NOMO-1 (cell line): Measurements from ENCODE around the gene OR7G3.

Experiments
- DNase-seq, 2 experiments: peaks; one replicate each; lab custom pipeline; 2025; ENCODE audit not compliant: unreplicated experiment in 2 of 2; lab: John Stamatoyannopoulos, UW

Gene OR7G3

DNA sequence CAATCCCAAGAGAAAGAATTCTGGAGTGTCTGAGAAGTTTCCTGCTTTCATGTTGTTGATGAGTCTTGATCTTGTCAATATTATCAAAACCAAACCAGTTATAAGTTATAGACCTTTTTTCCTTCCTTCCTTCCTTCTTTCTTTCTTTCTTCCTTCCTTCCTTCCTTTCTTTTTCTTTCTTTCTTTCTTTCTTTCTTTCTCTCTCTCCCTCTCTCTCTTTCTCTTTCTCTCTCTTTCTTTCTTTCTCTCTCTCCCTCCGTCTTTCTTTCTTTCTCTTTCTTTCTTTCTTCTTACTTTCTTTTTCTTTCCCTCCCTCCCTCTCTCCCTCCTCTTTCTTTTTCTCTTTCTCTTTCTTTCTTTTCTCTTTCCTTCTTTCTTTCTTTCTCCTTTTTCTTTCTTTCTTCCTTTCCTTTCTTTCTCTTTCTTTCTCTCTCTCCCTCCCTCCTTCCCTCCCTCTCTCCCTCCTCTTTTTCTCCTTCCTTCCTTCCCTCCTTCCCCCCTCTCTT lies at the start of gene OR7G3:
Gene OR7G3 (minus strand): TSS at position 51 of the 506 bp plus-strand sequence. CDS start 0 bp downstream, at position 51.
- DNase-seq, result no peak

DNA sequence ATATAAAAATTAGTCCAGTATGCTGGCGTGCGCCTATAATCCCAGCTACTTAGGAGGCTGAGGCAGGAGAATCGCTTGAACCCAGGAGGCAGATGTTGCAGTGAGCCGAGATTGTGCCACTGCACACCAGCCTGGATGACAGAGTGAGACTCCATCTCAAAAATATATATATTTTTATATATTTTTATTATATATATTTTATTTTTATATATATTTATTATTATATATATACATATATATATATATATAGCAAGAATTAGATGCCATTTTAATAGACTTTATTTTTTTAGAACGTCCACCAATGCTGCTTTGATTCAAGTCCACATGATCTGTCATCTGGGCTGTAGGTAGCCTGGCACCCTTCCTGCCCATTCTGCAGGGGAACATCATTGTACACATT lies 48.6 kb upstream of the OR7G3 start:
- DNase-seq, result no peak

DNA sequence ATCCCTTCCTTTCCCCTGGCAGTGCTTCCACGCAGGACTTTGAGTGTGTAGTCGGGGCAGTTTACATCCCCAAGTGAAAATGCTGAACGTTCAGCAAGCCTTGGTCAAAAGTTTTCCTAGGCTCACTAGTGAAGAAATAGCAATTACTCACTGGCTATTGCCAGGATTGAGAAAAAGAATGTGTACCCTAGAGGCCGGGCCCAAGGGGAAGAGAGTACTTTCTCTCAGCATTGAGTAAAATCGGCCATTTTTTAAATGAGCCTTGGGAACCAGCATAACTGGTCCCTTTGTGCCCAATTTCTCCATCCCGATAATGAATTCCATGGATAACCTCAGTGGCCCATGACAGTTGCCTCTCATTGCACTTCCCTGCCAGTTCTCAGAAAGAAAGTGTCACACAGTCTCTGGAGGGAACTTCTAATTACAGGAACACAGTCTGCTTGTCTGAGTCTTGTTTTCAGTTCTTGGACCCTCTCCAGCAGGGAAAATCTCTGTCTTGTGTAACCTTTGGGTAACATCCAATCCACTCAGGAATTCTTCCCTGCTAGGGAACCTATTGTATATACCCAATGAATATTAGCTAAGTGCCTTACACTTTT lies 44.7 kb upstream of the OR7G3 start:
- DNase-seq, result no peak

DNA sequence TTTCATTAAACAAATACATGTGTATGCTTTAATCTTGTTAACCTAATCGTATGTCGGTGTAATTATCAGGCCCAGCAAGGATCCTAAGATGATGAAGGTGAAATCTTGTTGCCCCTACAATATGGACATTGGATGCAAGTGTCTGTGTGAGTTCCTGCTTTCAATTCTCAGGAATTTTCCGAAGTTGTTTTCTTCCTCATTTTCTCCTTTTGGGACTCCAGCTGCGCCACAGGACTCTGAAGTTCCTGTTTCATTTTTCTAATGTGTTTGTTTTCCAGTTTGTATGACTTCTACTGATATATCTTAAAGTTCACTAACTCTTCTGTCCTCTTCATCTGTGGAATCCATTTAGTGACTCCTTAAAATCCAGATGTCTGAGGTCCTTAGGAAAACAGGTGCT lies 40.1 kb upstream of the OR7G3 start:
- DNase-seq, result no peak

DNA sequence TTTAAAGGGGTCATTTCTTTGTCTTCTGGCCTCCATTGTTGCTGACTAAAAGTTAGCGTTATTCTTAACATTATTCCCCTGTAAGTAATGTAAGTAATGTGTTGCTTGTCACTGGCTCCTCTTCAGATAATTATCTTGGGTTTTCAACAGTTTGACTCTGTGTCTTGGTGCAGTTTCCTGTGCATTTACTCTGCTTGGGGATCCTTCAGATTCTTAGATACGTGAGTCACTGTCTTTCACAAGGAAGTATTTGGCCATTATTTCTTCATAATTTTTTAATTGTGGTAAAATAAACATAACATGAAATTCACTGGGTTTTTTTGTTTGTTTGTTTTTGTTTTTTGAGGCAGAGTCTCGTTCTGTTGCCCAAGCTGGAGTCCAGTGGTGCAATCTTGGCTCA lies 38.5 kb upstream of the OR7G3 start:
- no peak for DNase-seq

DNA sequence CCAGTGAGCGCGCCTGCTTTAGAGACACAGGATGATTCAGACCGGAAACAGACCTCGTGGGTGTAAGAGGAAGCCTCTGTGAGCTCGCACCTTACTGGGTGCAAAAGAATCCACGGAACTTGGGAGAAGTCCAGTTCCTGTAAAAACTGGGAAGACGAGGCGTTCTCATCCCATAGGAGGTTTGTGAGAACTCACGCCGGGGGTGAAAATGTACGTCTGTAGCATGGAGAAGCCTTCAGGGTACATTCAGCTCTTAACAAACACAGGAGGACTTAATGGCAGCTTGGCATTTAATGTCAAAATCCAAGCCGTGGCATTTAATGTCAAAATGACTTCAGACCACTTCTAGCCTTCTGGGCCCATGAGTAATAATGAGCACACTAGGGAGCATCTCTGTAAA lies 34.7 kb upstream of the OR7G3 start:
- DNase-seq, result no peak

DNA sequence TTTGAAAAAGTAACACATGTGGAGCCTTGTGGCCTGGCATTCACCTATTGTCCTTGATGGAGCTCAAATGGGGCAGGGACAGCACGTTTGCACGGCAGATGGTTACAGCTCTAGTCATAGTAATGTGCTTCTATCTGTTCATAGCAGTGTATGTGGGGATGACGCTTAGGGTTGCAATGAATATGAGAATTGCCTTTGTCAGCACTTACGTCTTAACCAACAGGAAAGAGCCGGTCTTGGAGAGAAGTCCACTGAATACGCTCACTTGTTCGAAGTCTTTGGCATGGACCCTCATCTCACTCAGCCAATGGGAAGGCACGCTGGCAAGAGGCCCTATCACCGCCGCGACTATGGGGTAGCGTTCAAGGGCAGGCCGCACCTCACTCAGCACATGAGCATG lies 33.1 kb upstream of the OR7G3 start:
- no peak for DNase-seq

DNA sequence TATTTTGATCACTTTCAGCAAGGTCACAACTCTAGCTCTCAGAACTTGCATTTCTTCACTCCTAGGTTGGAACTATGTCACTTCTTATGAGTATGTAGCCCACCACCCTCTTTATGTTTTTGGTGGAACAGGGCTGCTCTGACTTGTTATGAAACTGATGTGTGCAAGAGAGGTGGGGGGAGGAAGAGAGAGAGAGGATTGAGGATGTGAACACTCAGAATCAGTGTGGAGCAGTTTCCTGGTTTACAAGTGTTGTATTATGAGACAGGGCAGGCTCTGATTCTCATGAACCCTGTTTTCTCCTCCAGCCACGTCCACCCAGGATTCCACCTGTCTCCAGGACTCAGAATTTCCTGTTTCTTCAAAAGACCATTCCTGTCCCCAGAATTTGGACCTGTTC lies 29.6 kb upstream of the OR7G3 start:
- no peak for DNase-seq

DNA sequence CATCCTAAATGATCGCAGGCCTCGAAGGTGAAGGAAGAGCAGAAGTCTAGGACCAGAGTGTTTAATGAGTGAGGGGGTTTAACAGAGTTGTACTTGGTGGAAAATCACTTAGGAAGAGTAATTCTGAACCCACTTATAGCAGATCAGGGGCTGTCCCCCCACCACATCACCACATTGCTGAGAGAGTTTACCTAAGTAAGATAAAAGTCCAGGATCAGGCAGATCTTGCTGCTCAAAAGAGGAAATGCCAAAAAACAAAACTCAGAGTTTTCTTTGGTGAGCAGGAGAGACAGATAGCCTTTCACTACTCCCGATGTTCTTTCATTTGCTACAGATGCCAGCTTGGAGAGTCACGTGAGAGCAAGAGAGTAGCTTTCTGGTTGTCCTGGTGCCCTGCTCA lies 28.8 kb upstream of the OR7G3 start:
- no peak for DNase-seq

DNA sequence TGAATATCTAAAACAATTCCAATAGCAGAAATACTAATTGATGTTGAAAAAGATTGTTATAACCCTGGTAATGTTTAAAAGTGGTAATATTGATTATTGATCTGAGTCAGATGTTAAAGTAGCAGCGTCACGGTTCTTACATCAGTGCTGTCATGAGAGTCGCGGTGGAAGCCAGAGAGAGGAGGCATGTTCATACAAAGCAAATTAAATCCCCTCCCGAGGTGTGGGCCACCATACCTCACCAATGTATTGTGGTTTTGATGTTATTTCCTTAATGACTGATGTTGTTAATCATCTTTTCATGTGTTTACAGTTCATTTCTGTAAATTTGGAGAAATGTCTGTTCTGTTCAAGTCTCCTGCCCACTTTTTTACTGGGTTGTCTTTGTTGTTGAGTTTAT lies 24.6 kb upstream of the OR7G3 start:
- DNase-seq, result no peak

DNA sequence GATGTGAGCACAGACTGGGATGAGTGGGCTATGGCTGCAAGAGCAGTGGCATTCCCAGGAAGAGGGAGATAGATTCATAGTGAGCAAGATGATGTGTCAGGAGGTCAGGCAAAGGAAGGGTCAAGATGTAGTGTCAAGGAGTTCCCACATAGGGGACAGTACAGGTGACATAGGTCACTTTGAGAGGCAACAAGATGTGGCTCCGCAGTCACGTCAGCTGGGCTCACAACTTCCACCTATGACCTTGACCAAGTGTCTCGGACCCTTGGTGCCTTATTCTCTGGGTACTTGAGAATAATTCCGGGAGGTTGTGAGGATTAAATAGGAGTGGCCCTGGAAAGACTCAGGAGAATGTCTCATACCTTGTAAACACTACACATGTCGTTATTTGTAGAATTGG lies 23.9 kb upstream of the OR7G3 start:
- no peak for DNase-seq

DNA sequence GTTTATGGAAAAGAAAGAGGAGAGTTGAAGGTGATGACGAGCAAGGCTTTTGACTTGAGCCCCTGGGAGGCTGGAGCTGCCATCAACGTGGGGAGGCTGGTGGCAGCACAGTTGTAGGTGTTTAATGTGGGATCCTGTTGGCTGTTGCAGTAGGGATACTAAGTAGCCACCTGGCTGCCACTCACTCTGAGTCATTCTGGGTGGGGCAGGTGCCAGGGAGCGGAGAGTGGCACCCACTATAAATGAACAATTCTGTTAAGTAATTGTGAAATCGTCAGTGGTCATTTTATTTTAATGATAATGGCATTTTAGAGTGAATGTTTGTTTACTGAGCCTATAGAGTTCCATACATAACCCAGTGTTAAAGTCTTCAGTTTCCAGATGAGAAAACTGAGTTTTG lies 23.2 kb upstream of the OR7G3 start:
- no peak for DNase-seq

DNA sequence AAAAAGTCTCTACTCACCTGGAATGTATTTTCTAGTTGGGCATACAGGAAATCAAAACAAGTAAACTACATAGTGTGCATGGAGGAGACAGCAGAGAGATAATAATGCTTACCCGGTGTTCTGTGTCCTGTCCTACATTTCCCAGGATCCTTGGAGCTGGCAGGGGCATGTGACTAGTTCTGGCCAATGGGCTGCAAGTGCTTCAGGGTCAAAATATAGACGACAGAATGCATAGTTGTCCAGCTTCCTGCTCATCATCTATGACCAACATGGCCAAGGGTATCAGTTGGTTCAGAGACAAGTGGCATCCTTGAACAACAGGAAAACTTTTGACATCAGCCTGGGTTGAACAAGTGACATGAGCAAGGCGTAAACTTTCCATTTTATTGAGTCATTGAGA lies 21.9 kb upstream of the OR7G3 start:
- DNase-seq, result no peak

DNA sequence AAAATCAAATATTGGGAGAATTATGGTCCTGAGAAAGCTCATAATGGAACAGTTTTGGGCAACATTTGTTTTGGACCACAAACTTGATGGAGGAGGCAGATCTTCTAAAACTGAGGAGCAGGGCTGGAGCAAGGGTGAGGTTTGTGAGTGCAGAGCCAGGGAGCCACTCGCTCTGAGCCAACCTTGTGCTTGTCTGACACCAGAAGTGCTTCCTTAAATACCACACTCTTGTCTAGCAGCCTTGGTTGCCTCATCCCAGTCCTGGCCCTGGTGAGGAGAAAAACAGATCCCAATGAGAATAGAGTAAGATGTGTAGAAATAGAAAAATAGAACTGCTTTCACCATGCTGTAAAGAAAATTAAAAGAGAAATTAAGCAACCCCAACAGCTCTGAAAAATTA lies 20.1 kb upstream of the OR7G3 start:
- no peak for DNase-seq

DNA sequence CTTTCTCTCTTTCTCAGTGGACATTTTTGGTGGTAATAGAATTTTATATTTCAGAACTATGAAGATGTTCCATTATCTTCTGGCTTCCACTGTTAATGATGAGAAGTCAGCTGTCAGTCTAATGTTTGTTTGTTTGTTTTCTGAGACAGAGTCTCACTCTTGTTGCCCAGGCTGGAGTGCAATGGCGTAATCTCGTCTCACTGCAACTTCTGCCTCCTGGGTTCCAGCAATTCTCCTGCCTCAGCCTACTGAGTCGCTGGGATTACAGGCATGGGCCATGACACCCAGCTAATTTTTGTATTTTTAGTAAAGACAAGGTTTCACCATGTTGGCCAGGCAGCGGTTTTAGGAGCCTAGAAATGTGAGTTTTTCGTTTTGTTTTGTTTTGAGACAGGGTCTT lies 18.2 kb upstream of the OR7G3 start:
- DNase-seq, result no peak

DNA sequence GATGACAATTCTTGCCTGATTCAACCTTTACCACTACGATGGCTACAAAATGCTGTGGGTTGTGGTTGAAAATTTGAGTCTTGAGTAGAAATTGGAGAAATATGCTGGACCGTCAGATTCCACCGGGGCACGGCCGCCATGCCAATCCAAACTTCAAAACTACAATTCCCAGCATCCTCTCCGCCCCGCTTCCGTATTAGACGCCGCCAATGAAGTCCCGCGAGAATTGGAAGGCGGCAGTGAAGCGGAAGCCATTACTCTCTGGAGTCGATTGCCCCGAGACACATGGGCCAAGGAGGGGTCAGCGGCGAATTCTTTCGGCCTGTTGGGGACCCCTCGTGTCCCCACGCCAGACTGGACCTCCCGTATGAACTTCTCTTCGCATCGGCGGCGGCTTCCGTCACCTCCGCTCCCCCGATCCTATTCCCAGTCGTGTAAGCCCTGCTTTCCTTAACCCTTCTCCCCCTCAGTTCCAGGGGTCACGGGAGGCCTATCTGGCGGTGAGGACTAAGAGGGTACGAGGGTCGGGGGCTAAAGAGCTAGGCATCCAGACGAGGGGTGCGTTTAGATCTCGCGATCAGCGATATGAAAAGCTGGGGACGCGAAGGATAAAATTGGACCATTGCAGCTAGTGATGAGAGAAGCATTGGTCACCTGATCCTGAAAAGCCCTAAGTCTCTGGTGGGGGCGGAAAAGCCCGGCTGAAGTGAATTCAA lies 13.6 kb upstream of the OR7G3 start, which contains the start of gene ZNF317:
Gene ZNF317 (plus strand): TSS at position 239 of the 716 bp plus-strand sequence. CDS start 15,620 bp downstream, outside the sequence.
- DNase-seq, result peak; percentile 79 to 93

DNA sequence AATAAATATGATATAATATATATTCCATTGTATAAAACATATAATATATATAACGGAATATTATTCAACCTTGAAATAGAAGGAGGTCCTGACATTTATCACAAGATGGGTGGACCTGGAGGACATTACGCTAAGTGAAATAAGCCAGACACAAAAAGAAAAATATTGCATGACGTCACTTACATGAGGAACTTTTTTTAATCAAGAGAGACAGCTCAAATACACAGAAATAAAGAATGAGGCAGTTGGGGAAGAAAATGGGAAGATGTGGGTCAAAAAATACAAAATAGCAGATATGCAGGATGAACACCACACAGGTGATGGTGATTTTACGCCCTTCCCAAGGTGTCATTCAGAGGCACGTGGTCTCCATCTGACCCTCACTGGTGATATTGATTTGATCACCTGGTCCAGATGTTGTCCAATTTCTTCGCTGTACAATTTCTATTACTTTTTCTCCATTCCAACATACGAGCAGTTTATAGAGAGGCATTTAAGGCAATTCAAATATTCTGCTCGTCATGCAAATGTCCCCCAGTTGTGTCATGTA lies 12.9 kb upstream of the OR7G3 start:
- no peak for DNase-seq

DNA sequence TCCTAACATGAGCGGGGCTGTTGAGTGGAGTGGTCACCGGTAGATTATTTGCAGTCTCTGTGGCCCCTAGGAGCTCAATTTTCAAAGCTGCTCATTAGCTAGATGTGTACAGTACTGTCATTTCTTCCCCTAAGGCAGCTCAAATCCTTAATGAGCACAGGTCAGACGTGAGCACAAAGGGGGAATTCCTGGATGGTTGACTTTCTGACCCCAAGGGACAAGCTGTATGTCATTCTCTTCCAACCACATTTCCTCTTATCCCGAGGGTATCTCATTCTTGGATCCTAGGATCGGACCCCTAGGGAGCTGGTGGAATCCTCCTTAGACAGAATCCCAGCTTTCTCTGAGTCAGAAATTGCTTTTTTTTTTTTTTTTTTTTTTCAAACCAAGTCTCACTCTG lies 5.7 kb upstream of the OR7G3 start:
- no peak for DNase-seq

DNA sequence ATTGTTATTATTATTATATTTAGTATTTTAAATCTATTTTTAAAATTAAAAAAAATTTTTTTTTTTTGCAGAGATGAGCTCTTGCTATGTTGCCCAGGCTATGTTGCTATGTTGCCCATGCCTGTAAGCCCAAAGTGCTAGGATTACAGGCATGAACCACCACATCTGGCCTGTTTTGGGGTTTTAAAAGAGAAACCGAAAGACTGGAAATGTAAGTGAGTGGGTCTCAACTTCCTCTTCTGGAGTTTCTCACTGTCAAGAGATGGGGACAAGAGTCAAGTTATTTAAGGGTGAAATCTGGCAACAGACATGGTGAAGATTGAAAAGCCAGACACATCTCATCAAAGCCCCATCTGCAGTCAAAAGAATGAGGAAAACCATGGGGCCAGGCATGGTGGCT lies 4.2 kb upstream of the OR7G3 start:
- peak; percentile 35 to 59 for DNase-seq

DNA sequence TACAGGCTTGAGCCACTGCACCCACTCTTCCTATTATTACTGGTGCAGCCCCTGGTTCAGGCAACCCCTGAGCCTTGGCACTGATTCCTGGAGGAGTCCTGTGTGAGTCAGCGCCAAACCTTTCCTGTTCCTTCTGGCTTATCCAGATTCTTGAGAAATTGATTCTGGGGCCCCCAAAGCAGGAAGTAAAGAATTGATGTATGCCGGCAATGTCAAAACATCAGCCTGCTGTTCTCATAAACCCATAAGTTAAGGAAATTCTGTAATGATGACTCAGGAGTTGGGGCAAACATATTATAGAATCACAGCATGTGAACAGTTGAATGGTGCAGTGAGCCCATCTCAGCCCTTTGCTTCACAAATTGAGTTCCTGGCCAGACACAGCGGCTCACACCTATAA lies 1.4 kb upstream of the OR7G3 start:
- DNase-seq, result no peak

DNA sequence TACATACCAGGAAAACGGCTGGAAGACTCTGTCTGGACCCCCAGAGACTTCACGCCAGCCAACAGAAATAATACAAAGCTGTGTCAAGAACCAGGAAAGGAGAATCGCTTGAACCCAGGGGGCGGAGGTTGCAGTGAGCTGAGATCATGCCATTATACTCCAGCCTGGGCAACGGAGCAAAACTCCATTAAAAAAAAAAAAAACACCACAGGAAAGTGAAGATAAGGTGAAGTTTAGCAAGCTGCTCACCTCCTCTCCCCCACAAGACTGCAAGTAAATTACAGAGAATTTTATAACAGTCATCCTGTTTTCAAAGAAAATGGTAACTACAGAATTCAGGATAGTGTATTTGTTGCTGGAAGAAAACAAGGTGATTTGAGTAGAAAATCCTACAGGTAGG lies 10.2 kb downstream of the OR7G3 start:
- DNase-seq, result no peak

DNA sequence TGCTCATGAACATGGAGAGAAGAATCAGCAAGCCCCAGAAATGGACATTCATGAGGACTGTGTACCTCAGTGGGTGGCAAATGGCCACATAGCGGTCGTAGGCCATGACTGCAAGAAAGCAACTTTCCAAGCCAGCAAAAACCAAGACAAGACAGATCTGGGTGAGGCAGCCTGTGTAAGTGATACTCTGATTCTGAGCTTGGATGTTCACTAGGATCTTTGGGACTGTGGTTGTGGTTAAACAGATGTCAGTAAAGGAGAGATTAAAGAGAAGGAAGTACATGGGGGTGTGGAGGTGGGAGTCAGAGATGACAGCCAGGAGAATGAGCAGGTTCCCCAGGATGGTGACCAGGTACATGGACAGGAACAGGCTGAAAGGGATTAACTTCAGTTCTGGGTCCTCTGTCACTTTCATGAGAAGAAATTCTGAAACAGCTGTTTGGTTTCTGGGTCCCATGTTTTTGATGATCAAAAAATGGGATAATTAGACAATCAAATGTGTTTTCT lies 11.4 kb downstream of the OR7G3 start, which contains the start of gene OR7G1:
Gene OR7G1 (minus strand): TSS at position 457 of the 507 bp plus-strand sequence. CDS start 0 bp downstream, at position 457.
- no peak for DNase-seq
